GM21529 (cell line): Measurements from ENCODE around the gene PPFIA3.

Experiments used
- ATAC-seq: cut with Tn5 transposase; IDR thresholded peaks from one replicate; pipeline ENCODE4 v1.9.1; 2021; ENCODE audit not compliant: unreplicated experiment

The PPFIA3 gene

GRCh38 chr19:49148784-49149651 lies 29.7 kb downstream of the PPFIA3 start:
- ATAC-seq, result no peak

GRCh38 chr19:49149652-49150105 lies 30.3 kb downstream of the PPFIA3 start:
- ATAC-seq, result no peak

GRCh38 chr19:49150106-49150943 lies 31.0 kb downstream of the PPFIA3 start:
- ATAC-seq, result no peak

GRCh38 chr19:49150944-49151243 lies 31.6 kb downstream of the PPFIA3 start:
- ATAC-seq, result no peak

- no peak for ATAC-seq
These were observed 32.1 kb downstream of the PPFIA3 start for GRCh38 chr19:49151267-49152118.

GRCh38 chr19:49152119-49152550 lies 32.8 kb downstream of the PPFIA3 start:
- ATAC-seq, result no peak

GRCh38 chr19:49153167-49153809 lies 33.9 kb downstream of the PPFIA3 start:
- no peak for ATAC-seq

- ATAC-seq, result no peak
These were observed 34.9 kb downstream of the PPFIA3 start for GRCh38 chr19:49154279-49154678.

- no peak for ATAC-seq
These were observed 35.9 kb downstream of the PPFIA3 start, which contains the start of gene HRC for GRCh38 chr19:49155005-49155819. HRC (minus strand) TSS chr19:49155396; CDS start chr19:49155237, 159 bp downstream.

GRCh38 chr19:49155820-49156346 lies 36.5 kb downstream of the PPFIA3 start:
- no peak for ATAC-seq

- ATAC-seq, result no peak
These were observed 38.3 kb downstream of the PPFIA3 start, which contains the start of gene TRPM4 for GRCh38 chr19:49157445-49158224. TRPM4 (plus strand) TSS chr19:49157792; CDS start chr19:49157867, 75 bp downstream.

GRCh38 chr19:49160450-49161189 lies 41.3 kb downstream of the PPFIA3 start:
- no peak for ATAC-seq

- no peak for ATAC-seq
These were observed 42.6 kb downstream of the PPFIA3 start for GRCh38 chr19:49161987-49162386.

- no peak for ATAC-seq
These were observed 45.9 kb downstream of the PPFIA3 start for GRCh38 chr19:49165111-49165750.

- ATAC-seq, result no peak
These were observed 46.5 kb downstream of the PPFIA3 start for GRCh38 chr19:49165865-49166301.

GRCh38 chr19:49167857-49168409 lies 48.6 kb downstream of the PPFIA3 start:
- ATAC-seq, result no peak

- ATAC-seq, result no peak
These were observed 49.1 kb downstream of the PPFIA3 start for GRCh38 chr19:49168421-49168820.
